Ovary (tissue), 9 donors: ENCODE data around the gene MEI1. TPM values are rescaled to one million over a fixed set of nuclear protein-coding genes. Genes with fewer than 3 reads are reported as not detected.
"Not testable (repeated sequence)": the region's sequence is repeated elsewhere in the genome, so short reads cannot be mapped to it uniquely, and the experiment has no call there.

Source experiments
- DNase-seq, 5 donors: peaks; one replicate each; pipeline ENCODE4 v3.0.0-alpha.2; 2019 to 2020
- H3K27ac ChIP-seq, 2 donors: fragments of 200-600 bp; one replicate each; pipeline versions ENCODE4 v1.5.1 to v1.8.0; 2019 to 2022
- H3K27me3 ChIP-seq: fragments of 200-600 bp; one replicate; pipeline ENCODE4 v1.8.0; 2022
- H3K36me3 ChIP-seq: fragments of 200-600 bp; sonication (generic); one replicate; pipeline ENCODE4 v1.5.1; 2019
- H3K4me1 ChIP-seq: one replicate; pipeline ENCODE4 v1.8.1; 2013; ENCODE audit warnings: mild to moderate bottlenecking, moderate library complexity; ENCODE audit not compliant: insufficient read depth
- H3K4me3 ChIP-seq: fragments of 200-600 bp; sonication (generic); one replicate; pipeline ENCODE4 v1.5.1; 2017
- H3K9me3 ChIP-seq, 2 donors: fragments of 200-600 bp in 1 of 2; sonication (generic) in 1 of 2; one replicate each; pipeline versions ENCODE4 v1.5.1 to v1.8.1; 2013 to 2019; ENCODE audit warnings: mild to moderate bottlenecking in 1 of 2, moderate library complexity in 1 of 2
- EP300 ChIP-seq: sonication (generic); formaldehyde crosslinking; IDR thresholded peaks from one replicate; pipeline ENCODE4 v1.6.1; 2017; ENCODE audit warnings: antibody characterized with exemption
- POLR2A ChIP-seq: fragments of 450-650 bp; IDR thresholded peaks from one replicate; pipeline ENCODE4 v1.6.1; 2017; ENCODE audit warnings: antibody characterized with exemption, mild to moderate bottlenecking, moderate library complexity
- WGBS, 3 donors: extraction: QIAGEN DNeasy Blood & Tissue Kit in 1 of 3; methylation state at CpG; one replicate each; pipeline versions ENCODE4 v1.1.5 to v1.1.7; 2013 to 2017; 5-methylcytosine and 5-hydroxymethylcytosine counted together
- intact Hi-C, 4 donors: fragments of 100-400 bp; cut with DNase I; formaldehyde crosslinking; loops; one replicate each; pipeline versions ENCODE4 v1.11.0 to v1.15.1; 2022 to 2023
- polyA plus RNA-seq, 2 donors: library from polyadenylated mRNA; stranded (reverse); fragments of 200-250 nt in 1 of 2; fragments of 350-450 nt in 1 of 2; fragmentation: Illumina TruSeq in 1 of 2; extraction: RNeasy Lipid Tissue Mini Kit (QIAGEN cat#74804) in 1 of 2; gene quantifications; one replicate each; pipeline ENCODE4 v1.2.3, GENCODE V29; 2013 to 2014
- total RNA-seq, 7 donors: library from RNA; depleted of rRNA in 2 of 7; stranded (reverse); fragments of >200 nt in 2 of 7; fragmentation: NEBNext Ultra II Directional in 3 of 7; extraction: Animal tissue kit (Norgen Biotek cat#: 25700) in 3 of 7; gene quantifications; one replicate each; pipeline versions ENCODE4 v1.1.0 to v1.2.4, GENCODE V29; 2016 to 2023
- TF ChIP-seq, protein P1 (sequence below), 3 donors: fragments of 450-650 bp in 2 of 3; fragments of 200-600 bp in 1 of 3; IDR thresholded peaks; one replicate each; pipeline versions ENCODE4 v1.5.1 to v1.8.0; 2016 to 2022; ENCODE audit warnings: antibody characterized with exemption in 3 of 3, mild to moderate bottlenecking in 1 of 3
- donor health status: DM: no; HTN: no; CAD: no; lungs with moderate emphysema.
- donor health status: DM: no; HTN: no; CAD: no.
- donor health status: Bipolar disorder and iron deficiency.
- donor health status: DM: yes; HTN: yes; CAD: no.
- donor health status: DM: no; HTN: no; CAD: no.
- donor health status: DM: yes; HTN: yes; CAD: no.

Gene MEI1
- total and polyA plus RNA-seq, 9 donors: 0.25 to 2.6 (median 1.1) TPM

DNA sequence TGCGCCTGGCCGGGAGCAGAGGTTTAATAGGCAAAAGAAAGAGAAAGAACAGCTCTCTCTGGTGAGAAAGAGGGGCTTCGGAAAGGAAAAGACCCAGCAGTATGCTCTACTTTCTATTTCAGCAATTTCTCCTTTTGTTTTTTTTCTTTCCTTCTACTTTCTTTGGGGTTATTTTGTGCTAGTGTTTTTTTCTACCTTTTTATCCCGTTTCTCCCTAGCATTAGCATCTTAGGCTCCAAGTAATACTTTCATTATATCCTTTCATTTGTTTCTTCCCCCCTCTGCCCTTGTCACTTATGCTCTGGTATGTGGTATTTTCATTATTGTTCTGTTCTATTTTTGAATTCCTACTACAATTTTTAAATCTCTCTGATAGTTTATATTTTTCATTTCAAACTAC is 15.1 kb upstream of the MEI1 start:
- no peaks in the 10 kb centered on the region for H3K36me3 ChIP-seq
- H3K27ac ChIP-seq: no peak overlapping the region
- H3K4me1 ChIP-seq: peaks cover 1% of the 10 kb centered on the region
- no peaks in the 10 kb centered on the region for H3K9me3 ChIP-seq
- no peak overlapping the region for H3K4me3 ChIP-seq
- TF ChIP-seq EP300: no peak
- TF ChIP-seq, protein P1, sequence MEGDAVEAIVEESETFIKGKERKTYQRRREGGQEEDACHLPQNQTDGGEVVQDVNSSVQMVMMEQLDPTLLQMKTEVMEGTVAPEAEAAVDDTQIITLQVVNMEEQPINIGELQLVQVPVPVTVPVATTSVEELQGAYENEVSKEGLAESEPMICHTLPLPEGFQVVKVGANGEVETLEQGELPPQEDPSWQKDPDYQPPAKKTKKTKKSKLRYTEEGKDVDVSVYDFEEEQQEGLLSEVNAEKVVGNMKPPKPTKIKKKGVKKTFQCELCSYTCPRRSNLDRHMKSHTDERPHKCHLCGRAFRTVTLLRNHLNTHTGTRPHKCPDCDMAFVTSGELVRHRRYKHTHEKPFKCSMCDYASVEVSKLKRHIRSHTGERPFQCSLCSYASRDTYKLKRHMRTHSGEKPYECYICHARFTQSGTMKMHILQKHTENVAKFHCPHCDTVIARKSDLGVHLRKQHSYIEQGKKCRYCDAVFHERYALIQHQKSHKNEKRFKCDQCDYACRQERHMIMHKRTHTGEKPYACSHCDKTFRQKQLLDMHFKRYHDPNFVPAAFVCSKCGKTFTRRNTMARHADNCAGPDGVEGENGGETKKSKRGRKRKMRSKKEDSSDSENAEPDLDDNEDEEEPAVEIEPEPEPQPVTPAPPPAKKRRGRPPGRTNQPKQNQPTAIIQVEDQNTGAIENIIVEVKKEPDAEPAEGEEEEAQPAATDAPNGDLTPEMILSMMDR (IDR thresholded peaks at IDR 0.05): no peak
- no peak for TF ChIP-seq POLR2A
- WGBS, 3 donors: 73 to 79% (median 74%) methylated on average over 4 of the region's 4 CpGs
- intact Hi-C loops: no loop called here
- DNase-seq: no peak
- H3K27me3 ChIP-seq: no peaks in the 10 kb centered on the region

DNA sequence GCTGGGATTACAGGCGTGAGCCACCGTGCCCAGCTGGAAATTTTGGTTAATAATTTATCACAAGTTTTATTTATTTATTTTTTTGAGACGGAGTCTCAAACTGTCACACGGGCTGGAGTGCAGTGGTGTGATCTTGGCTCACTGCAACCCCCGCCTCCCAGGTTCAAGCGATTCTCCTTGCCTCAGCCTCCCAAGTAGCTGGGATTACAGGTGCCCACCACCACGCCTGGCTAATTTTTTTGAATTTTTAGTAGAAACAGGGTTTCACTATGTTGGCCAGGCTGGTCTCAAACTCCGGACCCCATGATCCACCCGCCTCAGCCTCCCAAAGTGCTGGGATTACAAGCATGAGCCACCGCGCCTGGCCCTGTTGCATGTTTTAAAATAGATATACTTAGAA is 12.4 kb upstream of the MEI1 start:
- WGBS, 3 donors: 91 to 94% (median 94%) methylated on average over 11 of the region's 11 CpGs
- H3K27me3 ChIP-seq, intact Hi-C loops: not testable (repeated sequence)

DNA sequence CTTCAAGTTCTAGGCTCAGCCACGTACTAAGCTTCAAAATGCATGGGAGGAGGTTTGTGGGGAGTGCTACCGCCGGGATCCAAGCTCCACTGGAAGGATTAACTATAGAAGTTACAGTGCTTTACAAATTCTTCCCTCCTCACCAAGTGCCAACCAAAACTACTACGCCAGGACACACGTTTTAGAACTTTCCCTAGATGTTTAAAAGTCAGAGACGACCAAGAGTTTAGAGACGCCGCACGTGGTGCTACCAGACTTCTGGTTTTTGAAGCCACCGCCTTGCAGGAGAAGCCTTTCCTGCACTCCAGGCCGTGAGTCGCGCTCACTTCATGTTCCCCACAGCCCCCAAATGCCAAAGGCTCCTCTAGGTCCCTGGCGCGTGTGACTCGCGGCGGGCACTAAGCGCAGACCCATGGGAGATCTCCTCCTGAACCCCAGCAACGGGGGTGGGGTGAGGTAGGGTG is 11.4 kb upstream of the MEI1 start:
- intact Hi-C loops: no loop called here
- Histone ChIP-seq H3K27me3 (no peaks in the 10 kb centered on the region), H3K4me1 (peaks cover 1% of the 10 kb centered on the region), H3K9me3 (no peaks in the 10 kb centered on the region), H3K27ac (peak overlapping the region; percentile 88 to 89), H3K36me3 (no peaks in the 10 kb centered on the region), H3K4me3 (peak overlapping the region; percentile 74)
- 0% methylated on average over 20 of the region's 20 CpGs for WGBS, 3 donors
- TF ChIP-seq EP300 (no peak), POLR2A (no peak)
- TF ChIP-seq, protein P1 (IDR thresholded peaks at IDR 0.05): no peak
- DNase-seq: peak in 2 of 5 donors; percentile 49 to 52

More for the DNA sequence above, 12.4 kb upstream of the MEI1 start:
- not testable (repeated sequence) for H3K27ac ChIP-seq, DNase-seq, H3K4me1 ChIP-seq, H3K4me3 ChIP-seq, H3K36me3 ChIP-seq, H3K9me3 ChIP-seq

DNA sequence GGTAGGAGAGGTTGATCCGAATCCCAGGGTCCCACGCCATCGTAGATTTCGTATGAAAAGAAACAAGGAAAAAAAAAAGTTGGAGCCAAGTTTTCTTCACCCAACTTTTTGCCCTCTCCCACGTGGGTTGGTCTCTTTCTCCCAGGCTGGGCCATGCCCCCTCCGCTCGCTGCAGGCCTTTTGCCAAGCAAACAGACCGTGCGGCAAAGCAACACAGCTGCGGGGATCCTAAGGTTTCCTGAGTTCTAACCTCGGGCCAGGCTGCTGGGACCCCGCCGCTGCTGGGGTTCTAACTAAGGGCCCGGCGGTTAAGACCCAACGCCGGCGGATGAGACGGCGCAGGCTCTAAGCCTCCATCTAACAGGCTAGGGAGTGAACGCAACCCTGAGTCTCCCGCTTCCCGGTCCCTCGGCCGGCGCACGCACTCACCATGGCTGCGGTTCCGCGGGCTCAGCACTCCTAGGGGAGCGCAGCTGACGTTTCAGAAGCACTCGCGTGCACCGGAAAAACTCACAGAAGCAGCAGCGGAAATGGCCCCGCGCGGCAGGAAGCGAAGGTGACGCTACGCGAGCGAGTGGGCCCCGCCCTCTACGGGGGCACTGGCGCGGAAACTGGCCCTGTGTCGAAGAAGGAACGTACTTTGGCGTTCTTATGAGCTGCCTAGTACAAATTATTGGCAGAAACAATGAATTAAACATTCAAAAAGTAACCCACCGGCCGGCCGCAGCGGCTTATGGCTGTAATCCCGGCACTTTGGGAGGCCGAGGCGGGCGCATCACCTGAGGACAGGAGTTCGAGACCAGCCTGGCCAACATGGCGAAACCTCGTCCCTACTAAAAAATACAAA is 10.7 kb upstream of the MEI1 start, which contains the start of gene SNU13:
SNU13 (minus strand) TSS at position 503 of the 847 bp plus-strand sequence; CDS start at position 432, 71 bp downstream.
- H3K27me3 ChIP-seq: no peaks in the 10 kb centered on the region
- H3K4me1 ChIP-seq: peaks cover 1% of the 10 kb centered on the region
- WGBS, 3 donors: 0 to 1% (median 1%) methylated on average over 60 to 62 of the region's 62 CpGs
- peak within 1 kb of the TSS; percentile 88 to 89 for H3K27ac ChIP-seq
- H3K4me3 ChIP-seq: peak within 1 kb of the TSS; percentile 74
- H3K9me3 ChIP-seq: no peaks in the 10 kb centered on the region
- intact Hi-C loops: no loop called here
- DNase-seq: peak; percentile 88 to 93 (median 91)
- TF ChIP-seq POLR2A: peak; percentile 73
- TF ChIP-seq, protein P1 (IDR thresholded peaks at IDR 0.05): peak in 2 of 3 donors; percentile 21 to 36
- no peak for TF ChIP-seq EP300
- no peaks in the 10 kb centered on the region for H3K36me3 ChIP-seq

DNA sequence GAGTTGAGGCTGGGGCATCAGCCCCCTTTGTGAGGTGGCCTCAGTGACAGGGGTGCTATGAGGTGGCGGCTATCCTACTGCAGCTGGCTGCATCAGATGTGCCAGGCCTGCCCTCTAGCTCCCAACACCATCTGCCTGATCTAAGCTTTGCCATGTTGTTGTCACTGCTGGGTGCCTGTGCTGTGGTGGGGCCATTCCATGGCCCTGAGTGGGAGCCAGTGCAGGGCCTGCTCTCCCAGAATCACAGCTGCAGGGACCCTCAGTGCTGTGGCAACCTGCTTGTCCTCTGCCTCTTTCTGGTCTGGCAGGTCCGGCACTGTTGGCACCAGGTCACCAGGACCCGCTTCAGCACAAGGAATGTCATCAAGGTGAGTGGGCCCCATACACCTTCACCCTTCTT is 8.8 kb upstream of the MEI1 start:
- Histone ChIP-seq H3K27ac (no peak overlapping the region), H3K4me1 (peaks cover 1% of the 10 kb centered on the region), H3K27me3 (no peaks in the 10 kb centered on the region), H3K9me3 (no peaks in the 10 kb centered on the region), H3K36me3 (no peaks in the 10 kb centered on the region), H3K4me3 (no peak overlapping the region)
- intact Hi-C loops: no loop called here
- TF ChIP-seq, protein P1 (IDR thresholded peaks at IDR 0.05): no peak
- TF ChIP-seq POLR2A (no peak), EP300 (no peak)
- DNase-seq: no peak
- WGBS, 3 donors: 81 to 87% (median 81%) methylated on average over 3 of the region's 3 CpGs
